GM12875 (cell line): ENCODE measurements around the gene DECR2.

Experiments used
- H3K4me3 ChIP-seq: one replicate; pipeline ENCODE4 v1.5.1; 2011; ENCODE audit warnings: low read depth, low read length, control low read depth
- CTCF ChIP-seq: IDR thresholded peaks from 2 replicates; pipeline ENCODE4 v1.5.1; 2011; ENCODE audit warnings: low read depth, mild to moderate bottlenecking, control low read depth, inconsistent platforms, low read length, moderate library complexity, borderline replicate concordance; ENCODE audit not compliant: insufficient read depth

The DECR2 gene

DNA sequence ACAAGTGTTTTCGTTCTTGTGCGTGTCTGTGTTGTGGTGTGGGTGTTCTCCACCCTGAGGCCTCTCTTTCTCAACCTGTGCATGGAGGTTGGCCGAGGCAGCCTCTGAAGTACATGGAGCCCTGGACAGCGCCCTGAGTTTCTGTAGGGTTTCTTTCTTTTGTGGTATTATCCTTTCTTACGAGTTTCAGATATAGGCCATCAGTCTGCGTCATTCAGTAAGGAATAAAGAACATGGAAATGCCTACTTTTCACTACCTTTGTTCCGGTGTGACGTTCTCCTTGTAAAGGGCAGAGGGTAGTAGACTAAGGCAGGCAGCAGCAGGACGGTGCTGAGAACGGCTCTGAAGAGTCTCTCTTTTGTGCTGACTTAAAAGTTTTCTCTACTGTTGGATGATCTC lies 42.3 kb downstream of the DECR2 start:
- TF ChIP-seq CTCF = no peak
- H3K4me3 ChIP-seq = no peak overlapping the region

GRCh38 chr16:445566-445965 lies 43.9 kb downstream of the DECR2 start:
- H3K4me3 ChIP-seq = no peak overlapping the region
- TF ChIP-seq CTCF = no peak

- H3K4me3 ChIP-seq = no peak overlapping the region
- TF ChIP-seq CTCF = no peak
These were observed 48.7 kb downstream of the DECR2 start for GRCh38 chr16:450385-450784.

DNA sequence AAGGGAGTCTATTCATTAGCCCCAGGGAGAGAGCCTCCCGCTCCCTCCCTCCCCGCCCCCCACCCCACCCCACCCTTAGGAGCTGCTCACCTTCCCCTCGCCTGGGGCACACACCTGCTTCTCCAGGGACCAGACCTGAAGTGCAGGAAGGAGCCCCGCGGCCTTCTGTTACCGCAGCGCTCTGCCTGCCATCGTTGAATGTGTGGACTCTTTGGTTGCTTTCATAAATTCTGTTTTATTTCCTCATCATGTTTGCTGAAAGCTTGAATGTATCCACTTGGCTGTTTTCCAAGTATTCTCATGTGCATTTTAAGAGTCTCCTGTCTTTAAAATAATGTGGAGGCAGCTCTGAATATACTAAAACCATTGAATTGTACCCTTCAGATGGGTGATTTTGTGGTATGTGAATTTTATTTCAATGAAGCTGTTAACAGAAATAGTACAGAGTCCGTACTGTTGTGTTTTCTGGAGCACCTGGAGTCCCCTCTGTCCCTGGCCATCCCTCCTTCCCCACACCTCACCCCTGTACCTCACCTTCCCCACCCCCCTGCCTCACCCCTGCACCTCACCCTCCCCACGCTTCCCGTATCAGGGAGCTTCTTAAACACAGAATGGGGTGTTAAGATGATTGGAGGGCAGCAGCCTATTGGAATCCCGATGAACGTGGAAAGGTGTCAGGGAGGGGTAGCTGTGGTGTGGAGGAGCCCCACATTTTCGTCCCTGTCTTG lies 49.3 kb downstream of the DECR2 start:
- H3K4me3 ChIP-seq = no peak overlapping the region
- TF ChIP-seq CTCF = no peak

DNA sequence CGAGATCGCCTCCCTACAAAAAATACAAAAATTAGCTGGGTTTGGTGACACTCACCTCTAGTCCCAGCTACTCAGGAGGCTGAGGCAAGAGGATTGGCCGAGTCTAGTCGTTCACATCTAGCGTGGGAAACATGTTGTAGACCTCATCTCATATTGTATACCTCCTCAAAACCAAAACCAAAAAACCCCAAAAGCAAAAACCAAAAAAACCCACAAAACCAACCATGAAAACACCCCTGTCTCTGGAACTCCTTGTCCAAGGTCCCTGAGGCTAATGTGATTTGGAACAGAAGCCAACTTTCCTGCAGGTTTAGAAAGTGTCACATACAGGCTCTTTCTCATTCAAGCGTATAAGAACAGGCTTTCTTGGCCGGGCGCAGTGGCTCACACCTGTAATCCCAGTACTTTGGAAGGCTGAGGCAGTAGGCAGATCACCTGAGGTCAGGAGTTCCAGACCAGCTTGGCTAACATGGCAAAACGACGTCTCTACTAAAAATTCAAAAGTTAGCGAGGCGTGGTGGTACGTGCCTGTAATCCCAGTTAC lies 52.8 kb downstream of the DECR2 start:
- no peak for TF ChIP-seq CTCF
- H3K4me3 ChIP-seq = no peak overlapping the region

- no peak for TF ChIP-seq CTCF
- H3K4me3 ChIP-seq = no peak overlapping the region
These were observed 53.8 kb downstream of the DECR2 start for GRCh38 chr16:455453-455852.

DNA sequence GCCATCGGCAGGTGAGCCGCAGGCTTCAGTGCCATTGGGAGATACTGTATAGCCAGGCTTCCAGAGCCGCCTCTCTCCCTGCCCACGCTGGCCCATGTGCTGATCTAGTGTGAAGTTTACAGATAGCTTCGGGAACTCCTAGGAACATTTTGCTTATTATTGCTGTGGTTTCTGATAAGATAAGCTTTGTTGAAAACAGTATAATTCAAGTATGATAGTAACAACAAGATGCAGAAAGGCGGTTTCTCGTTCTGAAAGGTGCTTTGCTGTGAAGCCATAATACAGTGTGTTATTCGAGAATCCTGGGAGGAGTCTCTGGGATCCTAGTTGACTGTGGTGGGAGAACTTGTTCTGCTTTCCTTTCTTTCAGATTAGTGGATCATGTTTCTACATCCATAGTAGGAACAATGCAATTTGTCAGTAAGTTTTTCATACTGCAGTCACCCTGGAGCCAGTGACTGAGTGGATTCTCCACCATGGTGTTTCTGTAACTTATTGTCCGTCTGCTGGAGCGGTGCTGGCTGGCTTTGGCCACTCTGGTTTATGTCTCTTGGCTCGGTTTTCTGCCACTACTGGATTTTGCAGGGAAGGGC lies 55.3 kb downstream of the DECR2 start:
- no peak overlapping the region for H3K4me3 ChIP-seq
- TF ChIP-seq CTCF = no peak
